ENCODE results near the gene PRKN.

The PRKN gene

GRCh38 chr6:162379757-162380409, 347.7 kb downstream of the PRKN start:
- DNase-seq (ENCODE audit: low read depth) = no peak

GRCh38 chr6:162377735-162378134, 349.8 kb downstream of the PRKN start:
- DNase-seq (ENCODE audit: low read depth) = no peak

DNA sequence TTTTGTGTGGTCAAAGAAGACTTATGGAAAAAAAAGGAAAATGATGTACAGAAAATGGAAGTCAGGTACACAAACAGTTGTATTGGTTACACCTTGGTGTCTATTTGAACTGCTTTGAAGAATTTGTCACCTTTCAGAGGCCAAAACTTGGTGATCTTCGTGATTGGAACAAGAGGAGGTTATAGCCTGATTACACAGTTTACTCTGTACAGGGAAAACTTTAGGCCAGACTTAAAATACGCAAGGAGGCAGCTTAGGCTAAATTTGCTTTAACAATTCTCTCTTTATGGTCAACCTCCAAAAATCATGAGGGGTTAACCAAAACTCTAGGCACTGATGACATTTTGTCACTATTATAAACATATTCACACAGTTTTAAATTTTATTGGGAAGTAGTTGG, 353.7 kb downstream of the PRKN start:
- no peak for DNase-seq (ENCODE audit: low read depth)

DNA sequence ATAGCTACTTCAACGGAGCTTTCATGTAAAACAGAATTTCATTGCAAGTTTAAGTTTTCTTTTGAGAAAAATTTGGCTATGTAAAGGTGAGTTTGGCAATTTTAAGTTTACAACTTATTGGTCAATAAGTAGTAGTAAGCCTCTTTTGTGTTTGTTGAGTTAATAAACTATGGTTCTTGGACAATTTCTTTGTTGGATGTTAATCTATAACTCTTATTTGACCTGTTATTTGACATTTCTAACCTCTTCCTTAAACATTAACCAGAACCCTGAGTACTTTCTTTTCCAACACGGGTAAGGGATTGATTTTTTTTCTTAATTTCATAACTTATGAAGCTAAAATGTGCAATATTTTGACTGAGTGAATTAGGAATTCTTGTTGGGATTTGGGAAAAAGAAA, 354.4 kb downstream of the PRKN start:
- DNase-seq (ENCODE audit: low read depth) = no peak

GRCh38 chr6:162372106-162372505, 355.5 kb downstream of the PRKN start:
- DNase-seq (ENCODE audit: low read depth) = no peak

DNA sequence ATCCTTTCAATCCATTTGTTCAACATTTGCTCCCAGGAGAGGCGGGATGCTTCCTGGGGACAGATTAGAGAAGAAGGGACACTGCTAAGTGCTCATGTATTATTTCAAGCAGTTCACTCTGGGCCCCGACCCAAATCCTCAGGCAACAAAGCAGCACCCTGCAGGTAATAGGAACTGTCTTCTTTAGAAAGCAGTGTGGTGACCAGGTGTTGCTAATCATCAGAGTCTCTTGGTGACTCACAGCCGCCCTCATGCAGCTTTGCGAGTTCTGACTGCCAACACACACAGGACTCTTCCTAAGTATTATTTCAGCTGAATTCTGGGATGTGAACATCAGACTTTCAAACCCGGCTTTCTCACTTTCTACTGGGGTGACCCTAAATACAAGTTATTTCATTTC, 356.4 kb downstream of the PRKN start:
- DNase-seq (ENCODE audit: low read depth) = no peak

DNA sequence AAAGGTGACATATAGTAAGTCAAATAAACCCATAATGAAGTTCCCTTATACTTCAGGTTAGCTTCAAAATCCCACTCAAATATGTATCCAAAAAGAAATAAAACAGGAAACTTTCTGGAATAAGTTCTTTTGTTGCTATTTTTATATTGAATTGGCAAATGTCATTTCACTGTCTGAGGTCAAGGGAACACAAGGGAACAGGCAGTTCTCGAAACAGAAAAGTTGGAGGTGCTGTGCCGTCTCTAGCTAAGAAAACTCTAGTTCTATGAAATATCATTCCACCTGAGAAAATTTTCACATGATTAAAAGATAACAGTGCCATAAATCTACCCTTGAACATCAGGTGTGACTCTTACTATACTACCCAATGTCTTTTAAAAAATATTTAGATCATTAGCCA, 358.5 kb downstream of the PRKN start:
- DNase-seq (ENCODE audit: low read depth) = no peak

DNA sequence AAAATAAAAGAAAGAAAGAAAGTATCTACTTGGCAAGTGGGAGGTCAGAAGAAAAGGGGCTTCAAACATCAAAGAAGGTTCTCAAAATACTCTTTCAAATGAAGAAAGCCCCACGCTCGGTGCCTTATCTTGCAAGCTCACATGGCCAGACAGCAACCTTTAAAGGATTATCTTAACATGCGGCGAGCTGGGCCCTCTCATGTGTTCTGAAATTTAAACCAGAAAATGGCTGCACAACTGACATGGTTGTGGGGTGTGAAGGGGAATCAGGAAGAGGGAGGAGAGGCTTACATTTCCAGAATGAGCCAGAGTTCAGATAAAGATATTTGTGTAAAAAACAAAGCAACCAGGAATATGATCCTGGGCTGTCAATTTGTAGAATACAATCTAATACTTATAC, 363.1 kb downstream of the PRKN start:
- no peak for DNase-seq (ENCODE audit: low read depth)

GRCh38 chr6:162363757-162364156, 363.8 kb downstream of the PRKN start:
- no peak for DNase-seq (ENCODE audit: low read depth)

DNA sequence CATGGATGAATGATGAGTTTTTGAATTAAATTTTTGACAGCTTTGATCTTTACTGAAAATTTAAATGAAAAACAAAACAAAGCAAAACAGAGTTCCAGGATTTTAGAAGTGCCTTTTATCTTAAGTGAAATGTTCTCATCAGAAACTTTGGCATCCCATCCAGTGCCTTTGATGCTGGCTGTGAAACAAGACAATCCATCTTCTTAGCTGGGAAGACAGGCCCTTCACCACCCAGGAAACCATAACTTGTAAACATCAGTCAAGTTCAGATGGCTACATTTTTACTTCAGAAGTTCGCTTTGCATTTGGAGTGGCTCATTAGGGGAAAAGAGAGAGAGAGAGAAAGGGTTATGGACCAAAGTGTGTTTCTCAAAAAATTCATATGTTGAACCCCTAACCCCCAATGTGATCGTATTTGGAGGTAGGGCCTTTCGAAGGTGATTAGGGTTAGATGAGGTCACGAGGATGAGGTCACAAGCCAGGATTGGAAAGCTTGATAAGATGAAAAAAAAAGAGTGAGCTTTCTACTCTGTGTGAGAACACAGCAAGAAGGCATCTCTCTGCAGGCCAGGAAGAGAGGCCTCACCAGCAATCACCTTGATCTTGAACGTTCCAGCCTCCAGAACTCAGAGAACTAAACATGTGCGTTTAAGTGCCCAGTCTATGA, 366.5 kb downstream of the PRKN start:
- no peak for DNase-seq (ENCODE audit: low read depth)

- no peak for DNase-seq (ENCODE audit: low read depth)
Measured at GRCh38 chr6:162358625-162359024, 368.9 kb downstream of the PRKN start.

GRCh38 chr6:162345051-162345511, 382.5 kb downstream of the PRKN start:
- no peak for DNase-seq (ENCODE audit: low read depth)

- no peak for DNase-seq (ENCODE audit: low read depth)
Measured at GRCh38 chr6:162344646-162345010, 382.9 kb downstream of the PRKN start.

GRCh38 chr6:162343936-162344645, 383.5 kb downstream of the PRKN start:
- DNase-seq (ENCODE audit: low read depth) = no peak

GRCh38 chr6:162343198-162343935, 384.2 kb downstream of the PRKN start:
- DNase-seq (ENCODE audit: low read depth) = no peak

- no peak for DNase-seq (ENCODE audit: low read depth)
Measured at GRCh38 chr6:162337412-162337811, 390.2 kb downstream of the PRKN start.

DNA sequence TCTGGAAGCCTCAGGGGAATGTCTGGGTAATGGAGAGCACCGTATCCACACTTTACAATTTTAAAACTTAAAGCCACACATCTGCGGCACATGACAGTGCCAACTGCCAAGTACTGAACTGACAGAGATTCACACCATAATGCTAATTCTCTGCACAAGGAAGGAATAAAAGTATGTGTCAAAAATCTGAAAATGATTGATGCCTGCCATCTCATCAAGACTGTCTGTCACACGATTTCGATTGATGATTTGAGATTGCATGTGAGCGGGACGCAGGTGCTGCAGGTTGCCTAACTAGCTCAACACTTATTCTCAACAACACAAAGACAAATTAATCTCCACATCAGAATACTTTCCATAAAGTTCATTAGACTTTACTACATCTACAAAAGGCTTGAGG, 391.2 kb downstream of the PRKN start:
- DNase-seq (ENCODE audit: low read depth) = no peak

- no peak for DNase-seq (ENCODE audit: low read depth)
Measured at GRCh38 chr6:162332365-162332764, 395.2 kb downstream of the PRKN start.

- DNase-seq (ENCODE audit: low read depth) = no peak
Measured at GRCh38 chr6:162331911-162332310, 395.7 kb downstream of the PRKN start.

DNA sequence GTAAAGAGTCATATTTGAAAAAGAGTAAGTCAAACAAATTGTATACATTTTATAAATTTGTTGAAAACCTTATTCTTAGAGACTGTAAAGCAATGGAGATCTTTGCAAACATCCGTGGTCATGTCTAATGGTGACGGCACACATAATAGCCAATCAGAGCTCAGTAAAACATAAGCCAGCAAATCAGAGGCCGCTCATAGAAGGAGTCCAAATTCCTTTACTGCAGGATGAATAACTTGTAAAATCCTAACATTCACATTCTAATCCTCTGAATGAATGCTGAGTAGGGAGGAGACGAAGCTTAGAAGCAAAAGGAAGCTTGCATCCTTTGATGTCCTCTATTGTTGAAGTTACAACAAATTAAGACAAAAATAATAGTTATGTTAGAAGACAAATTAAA, 401.7 kb downstream of the PRKN start:
- no peak for DNase-seq (ENCODE audit: low read depth)

GRCh38 chr6:162325051-162325450, 402.5 kb downstream of the PRKN start:
- no peak for DNase-seq (ENCODE audit: low read depth)

- no peak for DNase-seq (ENCODE audit: low read depth)
Measured at GRCh38 chr6:162315291-162315690, 412.3 kb downstream of the PRKN start.

All from non-pigmented ciliary epithelial cell (primary cell).